Liver (tissue), 9 donors: ENCODE data around the gene LRPAP1. TPM values are rescaled to one million over a fixed set of nuclear protein-coding genes. Genes with fewer than 3 reads are reported as not detected.

Experiments used
- DNase-seq: peaks from one replicate; pipeline ENCODE4 v3.0.0-alpha.2; 2017; ENCODE audit warnings: low spot score
- H3K27ac ChIP-seq, 2 donors: one replicate each; pipeline ENCODE4 v1.7.0; 2013; ENCODE audit warnings: inconsistent platforms in 2 of 2, low read length in 2 of 2, control low read depth in 1 of 2, low read depth in 1 of 2, mild to moderate bottlenecking in 1 of 2
- H3K27me3 ChIP-seq, 4 donors: one replicate each; pipeline versions ENCODE4 v1.6.1 to v1.7.0; 2013; ENCODE audit warnings: low read length in 3 of 4, inconsistent platforms in 1 of 4, mild to moderate bottlenecking in 1 of 4, moderate library complexity in 1 of 4; ENCODE audit not compliant: control insufficient read depth in 4 of 4, insufficient read depth in 4 of 4
- H3K36me3 ChIP-seq, 4 donors: one replicate each; pipeline versions ENCODE4 v1.6.1 to v1.7.0; 2013; ENCODE audit warnings: low read length in 3 of 4, mild to moderate bottlenecking in 3 of 4, low read depth in 1 of 4, moderate library complexity in 1 of 4; ENCODE audit not compliant: control insufficient read depth in 4 of 4, insufficient read depth in 3 of 4
- H3K4me1 ChIP-seq, 4 donors: one replicate each; pipeline versions ENCODE4 v1.6.1 to v1.7.0; 2013; ENCODE audit warnings: low read length in 3 of 4, mild to moderate bottlenecking in 3 of 4, moderate library complexity in 1 of 4; ENCODE audit not compliant: control insufficient read depth in 4 of 4, insufficient read depth in 4 of 4
- H3K4me3 ChIP-seq, 3 donors: one replicate each; pipeline versions ENCODE4 v1.6.1 to v1.7.0; 2013; ENCODE audit warnings: low read length in 3 of 3, control low read depth in 1 of 3, low read depth in 1 of 3, mild to moderate bottlenecking in 1 of 3
- H3K9ac ChIP-seq, 2 donors: one replicate each; pipeline ENCODE4 v1.7.0; 2013; ENCODE audit warnings: low read length in 2 of 2, mild to moderate bottlenecking in 2 of 2, moderate library complexity in 2 of 2, control low read depth in 1 of 2, low read depth in 1 of 2
- H3K9me3 ChIP-seq, 4 donors: one replicate each; pipeline versions ENCODE4 v1.6.1 to v1.7.0; 2013; ENCODE audit warnings: low read length in 3 of 4; ENCODE audit not compliant: control insufficient read depth in 4 of 4
- ATF3 ChIP-seq: IDR thresholded peaks from 2 replicates; pipeline ENCODE4 v1.6.1; 2016; ENCODE audit warnings: antibody characterized with exemption
- CTCF ChIP-seq: fragments of 150-350 bp; IDR thresholded peaks from 2 replicates; pipeline ENCODE4 v1.5.1; 2017; ENCODE audit warnings: improper control_type of control experiment, low read depth, low read length; ENCODE audit not compliant: missing input control
- EGR1 ChIP-seq, 2 donors: IDR thresholded peaks; 2 replicates each; pipeline ENCODE4 v1.6.1; 2016 to 2018; ENCODE audit warnings: antibody characterized with exemption in 2 of 2, low read depth in 2 of 2
- FOXA1 ChIP-seq: IDR thresholded peaks from 2 replicates; pipeline ENCODE4 v1.6.1; 2016; ENCODE audit warnings: antibody characterized with exemption
- FOXA2 ChIP-seq: IDR thresholded peaks from 2 replicates; pipeline ENCODE4 v1.6.1; 2016; ENCODE audit warnings: antibody characterized with exemption
- GABPA ChIP-seq, 2 donors: IDR thresholded peaks in 1 of 2; conservative IDR thresholded peaks in 1 of 2; 2 replicates each; pipeline ENCODE4 v1.6.1; 2016; ENCODE audit warnings: antibody characterized with exemption in 2 of 2, mild to moderate bottlenecking in 1 of 2, moderate library complexity in 1 of 2
- HNF4A ChIP-seq, 2 donors: conservative IDR thresholded peaks; 2 replicates each; pipeline ENCODE4 v1.6.1; 2016; ENCODE audit warnings: antibody characterized with exemption in 2 of 2, mild to moderate bottlenecking in 2 of 2
- HNF4G ChIP-seq: IDR thresholded peaks from 2 replicates; pipeline ENCODE4 v1.6.1; 2016; ENCODE audit warnings: antibody characterized with exemption
- JUND ChIP-seq, 2 donors: IDR thresholded peaks; 2 replicates each; pipeline ENCODE4 v1.6.1; 2016; ENCODE audit warnings: antibody characterized with exemption in 2 of 2
- MAX ChIP-seq: IDR thresholded peaks from 2 replicates; pipeline ENCODE4 v1.6.1; 2016; ENCODE audit warnings: antibody characterized with exemption
- NR2F2 ChIP-seq: IDR thresholded peaks from 2 replicates; pipeline ENCODE4 v1.6.1; 2016; ENCODE audit warnings: antibody characterized with exemption
- RAD21 ChIP-seq, 2 donors: IDR thresholded peaks; 2 replicates each; pipeline ENCODE4 v1.6.1; 2016; ENCODE audit warnings: antibody characterized with exemption in 2 of 2, mild to moderate bottlenecking in 2 of 2
- RXRA ChIP-seq, 2 donors: IDR thresholded peaks; 2 replicates each; pipeline ENCODE4 v1.6.1; 2017 to 2018; ENCODE audit warnings: antibody characterized with exemption in 2 of 2, mild to moderate bottlenecking in 1 of 2
- SP1 ChIP-seq: IDR thresholded peaks from 2 replicates; pipeline ENCODE4 v1.6.1; 2018; ENCODE audit warnings: antibody characterized with exemption, mild to moderate bottlenecking
- TAF1 ChIP-seq: conservative IDR thresholded peaks from 2 replicates; pipeline ENCODE4 v1.6.1; 2016; ENCODE audit warnings: antibody characterized with exemption, mild to moderate bottlenecking
- YY1 ChIP-seq: IDR thresholded peaks from 2 replicates; pipeline ENCODE4 v1.6.1; 2016; ENCODE audit warnings: antibody characterized with exemption, mild to moderate bottlenecking
- WGBS: extraction: QIAGEN DNeasy Blood & Tissue Kit; methylation state at CpG from one replicate; pipeline ENCODE4 v1.1.7; 2013; 5-methylcytosine and 5-hydroxymethylcytosine counted together
- polyA plus RNA-seq, 2 donors: library from polyadenylated mRNA; stranded (reverse) in 1 of 2; unstranded in 1 of 2; fragments of 200-250 nt in 1 of 2; fragments of >200 nt in 1 of 2; fragmentation: Nextera tagmentation in 1 of 2; extraction: Ambion mirVana in 1 of 2; gene quantifications; one replicate each; pipeline versions ENCODE4 v1.2.1 to v1.2.3, GENCODE V29; 2013 to 2015
- total RNA-seq, 2 donors: library from RNA; depleted of rRNA; stranded (reverse); fragments of >200 nt; gene quantifications; one replicate each; pipeline ENCODE4 v1.2.3, GENCODE V29; 2014
- TF ChIP-seq, protein P1 (sequence below): IDR thresholded peaks from 2 replicates; pipeline ENCODE4 v1.6.1; 2016; ENCODE audit warnings: antibody characterized with exemption
- donor health status: healthy.
- donor health status: healthy.
- donor health status: healthy.
- donor health status: healthy.
- donor health status: healthy.

Gene LRPAP1
- total and polyA plus RNA-seq, 4 donors = 46.1 to 134 (median 108) TPM

- H3K9me3 ChIP-seq = no peaks in the 10 kb centered on the region
- no peak overlapping the region for H3K9ac ChIP-seq
- WGBS = 89% methylated on average over 13 of the region's 13 CpGs
- no peaks in the 10 kb centered on the region for H3K27me3 ChIP-seq
- H3K36me3 ChIP-seq = no peaks in the 10 kb centered on the region
- H3K27ac ChIP-seq = no peak overlapping the region
- no peak for DNase-seq
- H3K4me1 ChIP-seq = peaks cover 0 to 5% (median 2%) of the 10 kb centered on the region in 4 donors
- H3K4me3 ChIP-seq = no peak overlapping the region
- no peak for TF ChIP-seq ATF3
Observed at GRCh38 chr4:3473996-3474765, 58.0 kb downstream of the LRPAP1 start.

GRCh38 chr4:3473181-3473950 lies 58.9 kb downstream of the LRPAP1 start:
- WGBS = 91% methylated on average over 41 of the region's 41 CpGs
- TF ChIP-seq SP1 (no peak), ATF3 (no peak), TAF1 (no peak), RAD21 (IDR thresholded peaks at IDR 0.05) (no peak), EGR1 (IDR thresholded peaks at IDR 0.05; ENCODE audit: low read depth in 2 of 2) (no peak), RXRA (IDR thresholded peaks at IDR 0.05) (no peak), MAX (no peak)
- H3K9ac ChIP-seq = no peak overlapping the region

GRCh38 chr4:3472411-3473141 lies 59.6 kb downstream of the LRPAP1 start:
- no peak overlapping the region for H3K9ac ChIP-seq
- H3K4me1 ChIP-seq = peaks cover 0 to 5% (median 2%) of the 10 kb centered on the region in 4 donors
- no peaks in the 10 kb centered on the region for H3K36me3 ChIP-seq
- no peaks in the 10 kb centered on the region for H3K27me3 ChIP-seq
- H3K4me3 ChIP-seq = no peak overlapping the region
- WGBS = 92% methylated on average over 27 of the region's 27 CpGs
- no peak for DNase-seq
- no peak overlapping the region for H3K27ac ChIP-seq
- no peaks in the 10 kb centered on the region for H3K9me3 ChIP-seq
- TF ChIP-seq, protein P1, sequence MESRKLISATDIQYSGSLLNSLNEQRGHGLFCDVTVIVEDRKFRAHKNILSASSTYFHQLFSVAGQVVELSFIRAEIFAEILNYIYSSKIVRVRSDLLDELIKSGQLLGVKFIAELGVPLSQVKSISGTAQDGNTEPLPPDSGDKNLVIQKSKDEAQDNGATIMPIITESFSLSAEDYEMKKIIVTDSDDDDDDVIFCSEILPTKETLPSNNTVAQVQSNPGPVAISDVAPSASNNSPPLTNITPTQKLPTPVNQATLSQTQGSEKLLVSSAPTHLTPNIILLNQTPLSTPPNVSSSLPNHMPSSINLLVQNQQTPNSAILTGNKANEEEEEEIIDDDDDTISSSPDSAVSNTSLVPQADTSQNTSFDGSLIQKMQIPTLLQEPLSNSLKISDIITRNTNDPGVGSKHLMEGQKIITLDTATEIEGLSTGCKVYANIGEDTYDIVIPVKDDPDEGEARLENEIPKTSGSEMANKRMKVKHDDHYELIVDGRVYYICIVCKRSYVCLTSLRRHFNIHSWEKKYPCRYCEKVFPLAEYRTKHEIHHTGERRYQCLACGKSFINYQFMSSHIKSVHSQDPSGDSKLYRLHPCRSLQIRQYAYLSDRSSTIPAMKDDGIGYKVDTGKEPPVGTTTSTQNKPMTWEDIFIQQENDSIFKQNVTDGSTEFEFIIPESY = no peak
- TF ChIP-seq FOXA1 (no peak), HNF4A (conservative IDR thresholded peaks at IDR 0.05) (no peak), CTCF (no peak), FOXA2 (no peak), MAX (no peak), TAF1 (no peak), EGR1 (IDR thresholded peaks at IDR 0.05; ENCODE audit: low read depth in 2 of 2) (no peak), HNF4G (no peak), YY1 (no peak), GABPA (IDR thresholded peaks at IDR 0.05 in 1 of 2, conservative IDR thresholded peaks at IDR 0.05 in 1 of 2) (no peak), JUND (IDR thresholded peaks at IDR 0.05) (no peak), NR2F2 (no peak)

More at GRCh38 chr4:3473181-3473950, 58.9 kb downstream of the LRPAP1 start:
- no peaks in the 10 kb centered on the region for H3K9me3 ChIP-seq
- H3K27ac ChIP-seq = no peak overlapping the region
- H3K4me1 ChIP-seq = peaks cover 0 to 5% (median 2%) of the 10 kb centered on the region in 4 donors
- no peak overlapping the region for H3K4me3 ChIP-seq
- no peaks in the 10 kb centered on the region for H3K36me3 ChIP-seq
- H3K27me3 ChIP-seq = no peaks in the 10 kb centered on the region
- DNase-seq = no peak
